NCI-H774 (cell line): ENCODE measurements around the gene NUDT16L1.

Experiments used
- DNase-seq: peaks from one replicate; lab custom pipeline; 2025; lab: John Stamatoyannopoulos, UW

Gene NUDT16L1

DNA sequence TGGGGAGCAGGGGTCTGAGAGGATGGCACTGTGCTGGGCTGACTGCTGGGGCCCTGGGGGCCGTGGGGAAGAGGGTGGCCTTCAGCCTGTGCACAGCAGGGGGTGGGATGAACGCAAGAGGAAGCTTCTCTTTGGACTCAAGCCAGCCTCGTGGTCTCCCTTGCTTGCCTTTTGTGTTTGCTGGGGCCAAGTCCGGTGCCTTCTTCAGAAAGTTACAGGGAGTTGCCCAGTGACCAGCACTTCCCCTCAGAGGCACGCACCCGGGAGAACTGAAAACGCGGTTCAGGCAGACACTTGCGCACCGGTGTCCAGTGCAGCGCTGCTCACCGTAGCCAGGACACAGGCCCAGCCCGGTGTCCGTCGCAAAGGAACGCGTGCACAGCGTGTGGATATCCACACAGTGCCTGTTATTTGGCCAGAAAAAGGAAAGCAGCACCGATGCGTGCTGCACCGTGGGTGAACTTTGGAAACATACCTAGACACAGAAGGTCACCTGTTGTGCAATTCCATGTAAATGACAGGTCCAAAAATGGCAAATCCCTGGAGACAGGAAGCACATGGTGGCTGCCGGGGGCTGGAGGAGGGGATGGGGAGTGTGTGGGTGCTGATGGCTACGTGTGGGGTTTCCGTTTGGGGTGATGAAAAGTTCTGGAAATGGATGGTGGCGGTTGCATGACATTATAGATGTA lies 29.4 kb upstream of the NUDT16L1 start:
- no peak for DNase-seq

GRCh38 chr16:4664538-4665418 lies 28.6 kb upstream of the NUDT16L1 start:
- DNase-seq = no peak

DNA sequence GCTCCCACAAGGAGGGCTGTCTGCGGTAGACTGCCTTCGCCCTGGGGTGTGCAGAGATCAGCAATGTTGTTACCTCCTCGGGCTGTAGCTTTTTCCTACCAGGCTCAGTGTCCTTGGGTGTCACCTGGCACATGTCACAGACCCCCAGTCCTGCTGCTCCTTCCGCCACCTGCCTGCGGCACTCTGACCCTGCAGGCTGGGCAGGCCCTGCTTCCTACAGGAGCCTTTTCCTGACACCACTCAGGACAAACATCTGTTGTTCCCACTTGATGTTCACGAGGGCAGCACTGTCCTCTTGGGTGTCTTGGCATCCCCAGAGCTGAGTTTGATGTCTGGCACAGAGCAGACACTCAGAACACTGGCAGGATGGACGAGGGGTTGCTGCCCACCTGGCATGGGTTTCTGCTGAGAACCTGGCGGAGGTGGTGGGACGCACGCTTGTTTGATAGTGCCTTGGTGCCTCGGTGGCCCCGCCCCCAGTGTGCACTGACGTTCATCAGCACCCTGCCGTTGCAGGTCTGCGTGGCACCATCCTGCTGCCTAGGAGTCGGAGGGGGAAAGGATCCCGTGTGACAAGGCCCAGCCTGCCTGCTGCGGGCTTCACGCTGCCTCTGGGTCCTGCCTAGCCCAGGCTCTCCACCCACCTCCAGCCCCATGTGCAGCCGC lies 26.7 kb upstream of the NUDT16L1 start:
- DNase-seq = no peak

DNA sequence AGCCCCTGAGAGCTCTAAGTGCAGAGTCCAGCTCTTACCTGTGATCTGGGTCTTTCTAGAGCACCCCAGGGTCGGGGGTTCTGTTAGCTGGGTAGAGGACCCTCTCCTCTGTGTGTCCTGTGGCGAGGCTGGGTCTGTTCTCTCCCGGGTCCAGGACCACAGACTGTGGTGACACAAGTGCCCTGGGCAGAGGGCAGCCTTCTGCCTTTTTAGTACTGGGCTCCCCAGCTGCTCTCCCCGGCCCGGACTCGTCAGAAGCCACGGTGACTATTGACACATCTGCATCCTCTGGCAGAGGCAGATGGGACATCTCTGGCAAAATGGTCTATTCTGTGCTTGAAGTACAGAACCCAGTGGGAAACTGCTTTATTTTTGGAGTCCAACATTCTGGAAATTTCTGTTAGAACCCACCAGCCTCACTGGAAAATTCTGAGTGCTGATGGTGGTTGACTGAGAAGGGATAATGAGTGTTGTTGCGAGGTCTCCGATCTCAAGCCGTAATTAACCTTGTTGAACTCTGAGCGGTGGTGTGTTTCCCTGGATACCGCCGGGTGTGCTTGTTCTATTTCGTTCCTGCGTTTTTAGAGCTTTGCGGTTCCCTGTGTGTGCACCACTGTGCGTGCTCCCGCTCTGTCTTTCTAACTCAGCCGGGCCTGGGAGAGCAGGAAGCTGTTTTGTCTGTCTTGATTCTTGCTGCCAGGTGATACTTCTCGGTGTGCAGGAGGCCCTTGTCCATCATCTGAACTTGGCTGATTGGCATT lies 26.0 kb upstream of the NUDT16L1 start:
- no peak for DNase-seq

DNA sequence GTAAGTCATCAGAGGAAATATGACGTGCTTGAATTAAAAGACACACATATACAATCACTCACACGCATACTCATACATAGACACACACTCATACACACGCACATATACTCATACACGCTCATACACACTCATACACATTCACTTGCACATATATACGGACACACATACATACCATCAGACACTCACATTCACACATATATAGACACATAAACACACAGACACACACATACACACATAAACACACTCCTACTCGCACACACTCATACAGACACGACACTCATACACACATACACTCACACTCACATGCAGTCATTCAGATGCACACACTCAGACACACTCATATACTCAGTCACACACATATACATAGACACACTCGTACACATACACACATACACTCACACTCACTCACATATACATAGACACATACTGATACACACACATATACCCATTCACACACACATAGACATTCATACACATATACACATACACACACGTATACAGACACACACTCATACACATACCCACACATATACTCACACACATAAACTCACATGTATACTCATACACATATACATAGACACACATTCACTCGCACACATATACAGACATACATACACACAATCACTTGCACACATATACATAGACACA lies 24.9 kb upstream of the NUDT16L1 start:
- no peak for DNase-seq

GRCh38 chr16:4673387-4674046 lies 19.8 kb upstream of the NUDT16L1 start:
- no peak for DNase-seq

- DNase-seq = no peak
Observed at GRCh38 chr16:4674926-4675530, 18.3 kb upstream of the NUDT16L1 start.

DNA sequence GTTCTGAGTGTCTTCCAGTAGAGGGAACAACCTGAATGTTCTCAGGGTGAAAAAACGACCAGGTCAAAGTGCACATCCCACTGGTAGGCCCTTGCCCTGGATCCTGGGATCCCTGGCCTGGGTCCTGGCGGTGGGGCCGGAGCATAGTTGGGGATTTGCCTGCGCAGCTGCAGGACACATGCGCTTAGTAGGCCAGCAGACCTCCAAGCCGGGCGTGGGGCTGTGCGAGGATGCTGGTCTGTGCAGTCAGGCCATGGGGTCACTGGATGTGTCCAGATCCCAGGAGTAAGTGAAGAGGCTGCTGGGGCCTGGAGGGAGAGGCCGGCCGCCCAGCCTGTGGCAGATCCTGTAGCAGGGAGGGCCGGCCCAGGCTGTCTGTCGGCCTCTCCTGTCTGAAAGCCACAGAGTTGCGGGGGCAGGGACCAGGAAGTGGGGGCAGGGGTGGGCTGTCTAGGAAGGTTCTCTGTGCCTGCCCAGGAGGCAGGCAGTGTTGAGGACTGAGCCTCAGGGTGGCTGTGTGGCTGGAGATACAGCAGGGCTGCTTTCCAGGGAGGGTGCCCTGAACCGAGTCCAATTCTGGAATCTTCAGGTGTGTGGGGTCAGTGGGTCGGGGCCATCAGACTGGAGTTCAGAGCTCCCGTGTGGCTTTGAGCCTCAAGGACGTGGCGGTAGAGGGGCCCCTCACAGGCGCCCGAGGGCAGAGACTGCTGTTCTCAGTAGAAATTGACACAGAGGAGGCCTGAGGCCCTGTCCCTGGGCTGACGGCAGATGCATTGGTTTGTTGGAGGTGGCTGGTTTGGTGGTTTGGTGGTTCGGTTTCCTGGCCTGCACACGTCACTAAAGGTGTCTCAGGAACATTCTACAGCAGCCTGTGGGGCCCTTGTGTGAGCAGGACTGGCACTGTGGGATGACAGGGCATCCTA lies 17.2 kb upstream of the NUDT16L1 start:
- DNase-seq = no peak

- no peak for DNase-seq
Observed at GRCh38 chr16:4676831-4677230, 16.5 kb upstream of the NUDT16L1 start.

DNA sequence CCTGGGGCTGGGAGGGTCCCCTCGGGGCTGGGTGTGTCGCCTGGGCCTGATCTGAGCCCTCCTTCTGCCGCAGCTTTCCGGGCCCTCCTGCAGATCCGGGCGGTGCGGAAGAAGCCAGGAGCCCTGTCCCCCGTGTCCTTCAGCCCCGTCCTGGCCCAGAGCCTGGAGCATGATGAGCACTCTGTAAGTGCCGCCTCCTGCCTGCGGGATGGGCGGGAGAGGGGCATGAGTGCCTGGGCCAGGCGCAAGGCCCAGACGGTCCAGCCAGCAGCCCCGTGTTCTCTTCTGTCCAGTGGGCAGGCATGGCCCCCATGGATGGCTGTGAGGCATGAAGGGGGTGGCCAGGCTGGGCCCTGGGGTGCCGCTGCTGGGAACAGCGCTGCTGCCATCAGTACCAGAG lies 16.0 kb upstream of the NUDT16L1 start:
- DNase-seq = no peak

DNA sequence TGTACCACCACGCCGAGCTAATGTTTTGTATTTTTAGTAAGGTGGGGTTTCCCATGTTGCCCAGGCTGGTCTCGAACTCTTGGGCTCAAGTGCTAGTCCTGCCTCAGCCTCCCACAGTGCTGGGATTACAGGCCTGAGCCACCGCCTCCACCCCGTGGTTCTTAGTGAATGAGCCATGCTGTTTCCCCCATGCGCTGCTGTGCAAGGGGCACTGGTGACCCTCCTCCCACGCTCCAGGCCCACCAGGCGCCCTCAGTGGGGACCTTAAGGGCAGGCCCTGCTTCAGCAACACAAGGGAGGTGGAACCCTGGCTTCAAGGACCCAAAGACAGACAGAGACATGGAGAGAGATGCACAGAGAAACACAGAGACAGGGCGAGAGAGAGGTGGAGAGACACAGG lies 15.4 kb upstream of the NUDT16L1 start:
- DNase-seq = no peak

DNA sequence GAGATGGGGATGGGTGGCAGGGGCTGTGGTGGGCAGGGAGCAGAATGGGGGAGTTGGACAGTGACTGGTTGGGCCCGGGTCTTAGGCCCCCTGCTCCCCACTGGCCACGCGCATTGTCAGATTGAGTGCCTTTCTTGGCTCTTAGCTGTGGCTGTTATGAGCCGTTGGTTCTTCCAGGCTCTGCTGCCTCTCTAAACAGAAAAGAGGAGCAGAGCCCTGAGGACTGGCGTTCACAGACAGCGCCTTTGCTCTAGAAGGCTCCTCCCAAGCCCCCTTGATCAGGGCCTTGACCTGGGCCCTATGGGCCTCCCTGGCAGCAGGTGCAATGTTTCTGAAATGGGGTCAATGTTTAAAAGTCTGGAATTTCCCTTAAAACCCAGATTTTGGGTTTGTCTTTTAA lies 14.8 kb upstream of the NUDT16L1 start:
- no peak for DNase-seq

- no peak for DNase-seq
Observed at GRCh38 chr16:4679156-4679849, 14.1 kb upstream of the NUDT16L1 start.

GRCh38 chr16:4679850-4680636 lies 13.3 kb upstream of the NUDT16L1 start:
- no peak for DNase-seq

GRCh38 chr16:4680673-4681470 lies 12.5 kb upstream of the NUDT16L1 start:
- DNase-seq = no peak

GRCh38 chr16:4681471-4682083 lies 11.8 kb upstream of the NUDT16L1 start:
- no peak for DNase-seq

GRCh38 chr16:4682084-4682591 lies 11.2 kb upstream of the NUDT16L1 start:
- no peak for DNase-seq
